GM12878 (cell line): ENCODE data around the gene ERO1A.

Source experiments
- CHD2 ChIP-seq: IDR thresholded peaks from 2 replicates; pipeline ENCODE4 v1.6.1; 2011; ENCODE audit warnings: low read depth, low read length, improper control_type of control experiment, borderline replicate concordance
- RAD21 ChIP-seq: IDR thresholded peaks from 2 replicates; pipeline ENCODE4 v1.6.1; 2011; ENCODE audit warnings: mild to moderate bottlenecking, low read depth, low read length, moderate library complexity; ENCODE audit not compliant: insufficient read depth

DNA sequence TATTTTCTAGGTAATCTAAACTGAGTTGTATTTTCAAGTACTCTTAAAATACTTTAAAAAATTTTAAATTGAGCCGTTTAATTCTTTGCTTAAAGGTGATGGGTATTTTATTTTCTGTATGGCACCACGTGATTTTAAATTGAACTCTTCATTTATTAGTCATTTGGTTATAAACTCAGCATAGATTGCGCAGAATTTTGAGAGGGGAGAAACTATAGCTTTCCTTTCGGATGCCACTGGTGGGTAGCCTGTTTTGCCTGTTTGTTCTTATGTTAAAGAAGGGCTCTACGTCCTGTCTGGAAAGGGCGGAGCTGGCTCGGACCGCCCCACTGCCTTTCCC, 34.2 kb upstream of the ERO1A start:
- no peak for TF ChIP-seq CHD2
- TF ChIP-seq RAD21 = no peak
